Stimulated activated CD8-positive, alpha-beta memory T cell treated with anti-CD3 and anti-CD28 coated beads, Interleukin-2, amount 100 ng/mL, for 1 hour (primary cell): ENCODE data around the gene TESK2.

Experiments used
- DNase-seq, 2 donors: peaks; one replicate each; pipeline ENCODE4 v3.0.0-alpha.2; 2020; ENCODE audit warnings: low read depth in 2 of 2

Gene TESK2

DNA sequence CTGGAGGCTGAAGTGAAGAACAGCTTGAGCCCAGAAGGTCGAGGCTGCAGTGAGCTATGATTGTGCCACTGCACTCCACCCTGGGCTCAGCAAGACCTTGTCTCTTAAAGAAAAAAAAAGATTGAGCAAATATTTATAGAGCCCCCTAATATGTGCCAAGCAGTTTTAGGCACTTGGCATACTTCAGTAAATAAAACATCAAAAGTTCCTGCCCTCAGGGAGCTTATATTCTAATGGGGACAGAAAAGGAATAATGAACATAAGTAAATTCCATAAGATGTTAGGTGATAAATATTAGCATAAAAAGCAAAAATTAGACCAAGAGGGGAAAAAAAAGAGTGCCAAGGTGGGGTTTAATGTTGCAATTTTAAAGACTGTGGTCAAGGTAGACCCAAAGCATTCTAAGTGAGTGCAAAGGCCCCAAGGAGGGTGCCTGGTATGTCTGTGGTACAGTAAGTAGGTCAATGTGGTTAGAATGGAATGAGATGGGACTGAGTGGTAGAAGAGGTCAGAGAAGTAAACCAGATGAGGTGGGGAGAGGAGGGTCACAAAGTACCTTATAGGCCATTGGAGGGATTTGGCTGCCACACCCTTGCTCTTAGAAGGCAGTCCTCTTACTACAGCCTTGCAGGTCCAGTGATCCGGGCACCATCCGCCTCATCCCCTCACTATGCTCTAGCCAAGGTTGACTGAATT, 153.2 kb downstream of the TESK2 start:
- no peak for DNase-seq

GRCh38 chr1:45335855-45336324, 155.1 kb downstream of the TESK2 start:
- DNase-seq = no peak

DNA sequence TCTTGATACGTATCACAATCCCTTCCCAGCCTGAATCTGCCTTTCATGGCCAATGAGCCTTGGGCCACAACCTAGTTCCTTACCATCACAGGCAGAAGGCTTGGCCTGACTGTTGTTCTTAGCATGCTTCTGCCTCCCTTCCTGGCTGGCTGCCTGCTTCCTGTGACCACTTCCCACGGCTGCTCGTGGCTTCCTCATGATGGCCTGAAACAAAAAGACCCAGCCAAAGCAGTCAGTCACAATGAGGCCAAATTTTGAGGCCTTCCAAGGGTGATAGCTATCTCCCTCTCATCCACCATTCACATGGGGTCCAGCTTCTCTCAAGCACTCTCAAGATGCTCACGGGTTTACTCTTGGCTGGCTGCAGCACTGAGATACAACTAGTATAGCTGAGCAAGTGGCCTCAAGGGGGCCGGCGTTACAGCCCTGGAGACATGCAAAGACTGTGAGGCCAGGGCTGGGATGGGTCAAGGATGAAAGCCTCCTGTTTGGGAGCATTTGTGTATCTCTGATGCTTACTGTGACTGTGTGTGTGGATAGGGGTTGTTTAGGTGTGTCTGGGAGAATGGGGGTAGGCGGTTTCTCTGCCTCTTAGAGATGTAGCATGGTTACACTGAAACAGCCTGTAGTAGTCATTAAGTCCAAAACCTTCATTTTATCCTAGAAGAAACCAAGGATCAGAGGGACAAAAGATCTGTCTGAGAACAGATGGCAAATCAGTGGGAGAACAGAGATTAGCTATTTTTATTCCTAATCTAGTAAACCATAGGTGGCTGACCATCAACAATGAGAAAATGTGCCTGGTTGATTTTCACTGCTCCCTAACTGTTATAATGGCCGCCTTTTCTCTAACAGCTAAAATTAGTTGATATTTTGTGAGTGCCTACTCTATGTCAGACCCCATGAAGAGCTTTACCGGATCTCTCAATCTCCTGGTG, 156.4 kb downstream of the TESK2 start:
- DNase-seq = no peak

GRCh38 chr1:45332346-45332720, 158.6 kb downstream of the TESK2 start:
- no peak for DNase-seq

DNA sequence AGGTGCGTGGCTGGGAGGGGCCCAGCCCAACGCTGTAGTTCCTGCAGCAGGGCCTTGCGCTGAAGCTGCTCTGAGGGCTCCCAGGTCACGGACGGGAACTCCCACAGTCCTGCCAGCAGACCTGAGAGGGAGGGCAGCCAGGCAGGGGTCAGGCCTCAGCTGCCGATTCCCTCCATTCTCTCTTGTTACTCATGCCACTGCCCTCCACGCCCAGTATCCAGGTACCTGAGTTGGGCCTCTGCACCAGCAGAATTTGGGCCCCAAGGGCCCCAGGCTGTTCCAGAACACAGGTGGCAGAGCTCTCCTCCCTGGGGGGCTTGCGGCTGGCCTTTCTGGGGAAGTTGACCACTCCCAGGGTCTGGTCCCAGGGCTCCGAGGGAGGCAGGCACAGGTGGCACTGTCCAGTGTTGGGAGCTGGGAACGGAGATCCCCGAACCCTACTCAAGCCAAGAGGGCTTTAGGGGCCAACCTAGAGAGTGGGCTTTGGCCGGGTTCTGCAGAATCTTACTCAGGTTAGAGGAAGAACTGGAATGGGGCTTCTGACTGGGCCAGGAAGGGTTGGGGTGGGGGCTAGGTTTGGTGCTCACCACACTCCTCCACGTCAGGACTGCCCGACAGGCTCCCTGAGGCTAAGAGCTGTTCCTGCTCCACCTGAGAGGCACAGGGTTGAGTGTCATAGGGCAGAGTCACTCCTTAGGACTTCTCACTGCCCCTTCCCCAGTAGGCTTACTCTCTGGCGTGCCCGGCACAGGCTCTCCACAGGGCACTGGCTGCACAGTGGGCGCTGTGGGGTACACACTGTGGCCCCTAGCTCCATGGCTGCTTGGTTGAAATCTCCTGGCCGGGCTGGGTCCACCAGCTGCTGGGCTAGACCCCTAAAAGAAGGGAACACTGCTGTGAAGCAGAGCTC, 159.3 kb downstream of the TESK2 start:
- DNase-seq = no peak

DNA sequence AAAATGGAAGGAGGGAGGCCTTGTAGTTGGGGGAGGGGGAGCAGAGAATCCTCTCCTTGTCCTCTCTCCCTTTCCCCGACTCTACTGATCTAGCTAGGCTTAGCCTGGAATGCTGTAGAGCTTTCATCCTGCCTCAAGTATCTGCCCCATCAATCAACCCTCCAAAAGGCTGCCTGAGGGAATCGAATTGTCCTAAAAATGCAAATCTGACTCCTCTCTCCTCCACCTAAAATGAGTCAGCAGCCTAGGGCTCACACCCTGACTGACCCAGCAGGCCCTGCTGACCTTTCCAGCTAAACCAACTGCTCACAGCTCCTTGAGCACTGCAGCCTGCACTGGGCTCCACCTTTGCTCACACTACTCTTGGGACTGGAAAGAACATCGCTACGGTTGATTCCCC, 161.5 kb downstream of the TESK2 start:
- DNase-seq = no peak

DNA sequence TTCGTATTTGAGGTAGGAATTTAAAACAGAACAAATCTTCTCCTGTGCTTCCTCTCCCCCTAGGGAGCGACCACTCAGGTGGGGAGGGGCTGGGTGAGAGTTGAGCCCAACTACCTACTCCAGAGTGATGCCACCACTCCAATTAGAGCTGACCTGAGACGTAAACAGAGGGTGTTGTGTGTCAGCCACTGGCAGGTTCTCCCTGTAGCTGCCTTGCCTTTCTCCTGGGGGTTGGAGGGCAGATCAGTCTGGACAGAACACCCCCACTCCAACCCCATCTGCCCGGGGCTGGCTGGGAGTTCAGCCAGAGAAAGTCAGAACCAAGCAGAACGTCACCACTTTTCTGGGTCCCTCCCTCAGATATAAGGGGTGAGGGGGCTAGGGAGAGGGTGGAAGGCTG, 162.3 kb downstream of the TESK2 start:
- DNase-seq = no peak

GRCh38 chr1:45327644-45328515, 163.1 kb downstream of the TESK2 start:
- no peak for DNase-seq

GRCh38 chr1:45326627-45327623, 164.0 kb downstream of the TESK2 start, which contains the start of gene HPDL:
Gene HPDL, plus strand, starts transcription at chr1:45326895. Its CDS starts 254 bp downstream, at chr1:45327149.
- DNase-seq = peak in 1 of 2 donors; percentile 27

DNA sequence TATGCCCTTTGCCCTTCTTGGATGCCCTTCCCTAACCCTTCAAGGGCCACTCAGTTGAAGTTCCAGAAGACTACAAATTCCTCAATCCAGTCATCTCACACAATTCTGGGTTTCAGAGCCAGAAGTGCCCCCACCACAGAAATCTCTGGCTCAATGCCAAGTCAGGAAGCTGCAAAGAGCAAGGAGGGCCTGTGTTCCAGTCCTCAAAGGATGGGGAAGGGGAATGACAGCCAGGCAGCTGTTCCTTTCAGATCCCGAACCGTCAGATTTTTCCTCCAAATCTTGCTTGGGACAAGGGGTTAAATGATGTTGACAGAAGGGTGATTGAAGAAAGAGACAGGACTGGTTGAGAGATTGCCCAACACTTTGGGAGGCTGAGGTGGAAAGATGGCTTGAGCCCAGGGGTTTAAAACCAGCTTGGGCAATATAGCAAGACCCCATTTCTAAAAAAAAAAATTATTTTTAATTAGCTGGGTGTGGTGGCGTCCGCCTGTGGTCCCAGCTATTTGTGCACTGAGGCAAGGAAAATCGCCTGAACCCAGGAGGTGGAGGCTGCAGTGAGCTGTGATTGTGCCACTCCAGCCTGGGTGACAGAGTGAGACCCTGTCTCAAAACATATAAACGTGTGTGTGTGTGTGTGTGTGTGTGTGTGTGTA, 165.0 kb downstream of the TESK2 start:
- DNase-seq = no peak

GRCh38 chr1:45322486-45323040, 168.4 kb downstream of the TESK2 start:
- no peak for DNase-seq

GRCh38 chr1:45321444-45321843, 169.5 kb downstream of the TESK2 start:
- no peak for DNase-seq

GRCh38 chr1:45319761-45320160, 171.2 kb downstream of the TESK2 start:
- DNase-seq = no peak

GRCh38 chr1:45317166-45317565, 173.8 kb downstream of the TESK2 start:
- DNase-seq = no peak

DNA sequence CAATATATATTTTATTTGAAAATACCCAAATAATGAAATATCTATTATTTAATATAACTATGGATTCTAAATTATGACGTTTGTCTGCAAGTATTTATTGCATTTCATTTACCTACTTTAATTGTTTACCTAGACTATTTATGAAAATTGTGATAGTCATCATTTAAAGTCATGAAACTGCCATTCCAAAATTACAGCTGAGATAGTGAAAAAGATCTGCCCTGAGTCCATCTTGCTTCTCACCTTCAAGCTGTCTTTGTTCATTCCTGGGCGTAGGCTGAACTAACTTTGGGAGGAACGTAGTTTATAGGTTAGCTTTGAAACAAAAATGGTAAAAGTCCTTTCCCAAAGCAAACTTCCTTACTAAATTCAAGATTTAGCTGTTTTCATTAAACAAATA, 176.7 kb downstream of the TESK2 start:
- DNase-seq = no peak

DNA sequence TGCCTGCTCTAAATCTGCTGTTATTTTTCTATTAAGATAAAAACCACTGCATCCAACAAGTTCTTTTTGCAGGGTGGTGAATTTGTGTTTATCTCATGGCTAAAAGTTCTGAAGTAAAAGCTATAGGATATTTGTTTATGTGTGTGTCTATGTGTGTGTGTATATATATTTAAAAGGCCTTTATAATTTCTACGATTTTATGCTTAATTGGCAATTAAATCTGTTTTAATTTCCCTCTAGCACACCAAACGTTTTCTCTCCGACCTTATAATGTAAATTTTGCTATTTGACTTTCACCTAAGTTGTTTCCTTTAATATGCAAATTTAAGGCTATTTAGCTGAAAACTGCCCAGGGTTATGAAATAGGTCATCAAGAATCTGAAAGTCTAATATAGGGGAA, 184.1 kb downstream of the TESK2 start:
- no peak for DNase-seq

- DNase-seq = no peak
Observed at GRCh38 chr1:45306319-45306718, 184.6 kb downstream of the TESK2 start.

DNA sequence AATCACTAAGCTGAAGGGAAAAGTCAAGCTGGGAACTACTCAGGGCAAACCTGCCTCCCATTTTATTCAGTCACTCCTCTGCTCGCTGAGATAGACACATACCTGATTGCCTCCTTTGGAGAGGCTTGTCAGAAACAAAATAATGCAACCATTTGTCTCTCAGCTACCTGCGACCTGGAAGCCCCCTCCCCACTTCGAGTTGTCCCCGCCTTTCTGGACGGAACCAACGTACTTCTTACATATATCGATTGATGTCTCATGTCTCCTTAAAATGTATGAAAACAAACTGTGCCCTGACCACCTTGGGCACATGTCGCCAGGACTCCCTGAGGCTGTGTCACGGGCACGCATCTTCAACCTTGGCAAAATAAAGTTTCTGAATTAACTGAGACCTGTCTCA, 185.7 kb downstream of the TESK2 start:
- DNase-seq = no peak
